ENCODE results near the gene CPPED1.

DNA sequence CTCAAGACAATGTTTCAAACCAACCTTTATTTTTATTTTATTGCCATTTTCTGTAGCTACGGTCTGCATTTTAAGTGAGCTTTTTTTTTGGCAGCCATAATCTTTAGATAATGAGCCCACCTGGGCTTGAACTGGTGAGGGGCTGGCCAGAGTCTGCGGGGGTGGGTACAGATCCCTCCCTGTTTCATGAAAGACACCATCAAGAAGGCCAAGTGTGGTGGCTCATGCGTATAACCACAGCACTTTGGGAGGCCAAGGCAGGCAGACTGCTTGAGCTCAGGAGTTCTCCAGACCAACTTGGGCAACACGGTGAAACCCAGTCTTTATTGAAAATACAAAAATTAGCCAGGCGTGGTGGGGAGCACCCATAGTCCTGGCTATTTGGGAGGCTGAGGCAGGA is 113.7 kb downstream of the CPPED1 start:
- TF ChIP-seq CTCF (IDR thresholded peaks at IDR 0.05 in 8 of 11, conservative IDR thresholded peaks at IDR 0.05 in 3 of 11) = no peak
- TF ChIP-seq POLR2A (IDR thresholded peaks at IDR 0.05) = no peak

Data from spleen (tissue), 7 donors.